HUES64 (cell line): ENCODE results near the gene VRK1.

Experiments
- H3K27ac ChIP-seq: 2 replicates; pipeline ENCODE4 v1.7.0; 2013; ENCODE audit warnings: low read depth, low read length, inconsistent platforms
- H3K27me3 ChIP-seq: 2 replicates; pipeline ENCODE4 v1.6.1; 2013; ENCODE audit warnings: mild to moderate bottlenecking, low read length; ENCODE audit not compliant: insufficient read depth
- H3K36me3 ChIP-seq: 2 replicates; pipeline ENCODE4 v1.6.1; 2013; ENCODE audit warnings: mild to moderate bottlenecking, low read length; ENCODE audit not compliant: insufficient read depth
- H3K4me1 ChIP-seq: 2 replicates; pipeline ENCODE4 v1.6.1; 2013; ENCODE audit warnings: mild to moderate bottlenecking, low read length, moderate library complexity; ENCODE audit not compliant: insufficient read depth
- H3K4me3 ChIP-seq: 2 replicates; pipeline ENCODE4 v1.5.1; 2013; ENCODE audit warnings: mild to moderate bottlenecking, low read length, moderate library complexity
- H3K9ac ChIP-seq: 2 replicates; pipeline ENCODE4 v1.6.1; 2013; ENCODE audit warnings: mild to moderate bottlenecking, low read depth, low read length
- H3K9me3 ChIP-seq: 2 replicates; pipeline ENCODE4 v1.6.1; 2013; ENCODE audit warnings: low read depth, low read length; ENCODE audit not compliant: insufficient read depth
- WGBS: fragments of 150-250, 120-280 bp; methylation state at CpG from one replicate; pipeline ENCODE4 v1.1.7; 2013; ENCODE audit warnings: missing lambda C conversion rate; 5-methylcytosine and 5-hydroxymethylcytosine counted together

Gene VRK1

DNA sequence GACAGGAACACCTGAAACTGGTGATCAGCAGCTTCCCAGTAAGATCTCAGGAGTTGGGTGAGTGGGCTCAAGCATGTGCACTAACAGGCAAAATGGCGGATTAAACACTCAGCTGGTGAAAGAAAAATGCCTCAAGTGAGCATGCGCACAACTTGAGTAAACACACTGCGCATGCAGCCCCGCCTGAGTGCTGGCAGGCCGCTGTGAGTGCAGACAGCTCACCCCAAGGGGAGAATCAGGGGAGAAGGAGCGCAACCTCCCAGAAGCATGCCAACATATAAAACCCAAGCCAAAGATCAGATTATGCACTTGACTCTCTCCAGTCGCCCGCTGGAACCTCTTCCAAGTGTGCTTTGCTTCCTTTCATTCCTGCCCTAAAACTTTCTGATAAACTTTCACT lies 125.8 kb downstream of the VRK1 start:
- Histone ChIP-seq H3K27ac (no peak overlapping the region), H3K4me1 (peaks cover 5% of the 10 kb centered on the region), H3K27me3 (no peaks in the 10 kb centered on the region), H3K9me3 (peaks cover 7% of the 10 kb centered on the region; the same call in 1 of the 2 replicates), H3K4me3 (no peak overlapping the region), H3K9ac (no peak overlapping the region), H3K36me3 (no peaks in the 10 kb centered on the region)
- 94% methylated on average over 8 of the region's 8 CpGs for WGBS

DNA sequence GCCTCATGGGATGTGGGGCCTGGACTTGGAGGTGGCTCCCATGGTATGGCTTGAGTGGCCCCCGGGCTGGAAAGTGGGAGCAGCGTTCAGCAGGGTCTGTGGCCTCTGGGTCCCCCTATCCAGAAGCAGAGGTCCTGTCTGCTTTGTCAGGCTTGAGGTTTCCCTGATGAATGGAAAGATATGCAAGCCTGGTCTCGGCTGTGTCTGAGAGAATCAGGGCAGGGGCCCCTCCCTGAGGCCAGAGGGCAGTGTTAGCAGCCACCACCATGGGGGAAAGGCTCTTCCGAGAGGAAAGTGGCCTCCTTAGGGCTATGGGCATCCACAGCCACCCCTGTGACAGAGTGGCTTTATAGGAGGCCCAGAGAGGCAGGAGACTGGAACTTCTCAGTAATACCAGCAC lies 128.2 kb downstream of the VRK1 start:
- Histone ChIP-seq H3K9me3 (peaks cover 7% of the 10 kb centered on the region; the same call in 1 of the 2 replicates), H3K4me3 (no peak overlapping the region), H3K9ac (no peak overlapping the region), H3K27me3 (no peaks in the 10 kb centered on the region), H3K27ac (no peak overlapping the region), H3K36me3 (no peaks in the 10 kb centered on the region), H3K4me1 (peaks cover 5% of the 10 kb centered on the region)
- 73% methylated on average over 4 of the region's 4 CpGs for WGBS

- H3K27me3 ChIP-seq = no peaks in the 10 kb centered on the region
- WGBS = 97% methylated on average over 8 of the region's 8 CpGs
- H3K36me3 ChIP-seq = no peaks in the 10 kb centered on the region
- H3K27ac ChIP-seq = no peak overlapping the region
- peaks cover 7% of the 10 kb centered on the region; the same call in 1 of the 2 replicates for H3K9me3 ChIP-seq
- H3K4me1 ChIP-seq = peaks cover 5% of the 10 kb centered on the region
- no peak overlapping the region for H3K4me3 ChIP-seq
- no peak overlapping the region for H3K9ac ChIP-seq
These were observed 128.8 kb downstream of the VRK1 start for GRCh38 chr14:96926001-96926400.

DNA sequence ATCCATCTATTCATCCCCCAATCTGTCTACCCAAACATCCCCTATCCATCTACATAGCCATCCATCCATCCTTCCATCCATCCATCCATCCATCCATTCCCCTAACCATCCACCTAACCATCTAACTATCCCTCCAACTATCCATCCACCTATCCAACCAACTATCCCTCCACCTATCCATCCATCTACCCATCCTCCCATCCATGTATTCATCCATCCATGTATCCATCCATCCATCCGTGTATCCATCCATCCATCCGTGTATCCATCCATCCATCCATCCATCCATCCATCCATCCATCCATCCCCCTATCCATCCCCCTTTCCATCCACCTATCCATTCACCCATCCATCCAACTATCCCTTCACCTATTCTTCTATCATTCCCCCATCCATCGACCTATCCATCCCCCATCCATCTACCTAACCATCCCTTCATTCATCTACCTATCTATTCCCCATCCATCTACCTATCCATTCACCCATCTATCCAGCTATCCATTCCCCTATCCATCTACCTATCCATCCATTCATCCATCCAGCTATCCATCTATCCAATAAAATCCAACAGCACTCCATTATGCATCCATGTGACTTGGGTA lies 131.7 kb downstream of the VRK1 start:
- H3K9me3 ChIP-seq = no peaks in the 10 kb centered on the region
- H3K4me1 ChIP-seq = peaks cover 5% of the 10 kb centered on the region
- H3K27me3 ChIP-seq = no peaks in the 10 kb centered on the region
- H3K36me3 ChIP-seq = no peaks in the 10 kb centered on the region
- H3K4me3 ChIP-seq = no peak overlapping the region
- WGBS = 89% methylated on average over 3 of the region's 3 CpGs
- no peak overlapping the region for H3K9ac ChIP-seq
- no peak overlapping the region for H3K27ac ChIP-seq

GRCh38 chr14:96929950-96930349 lies 132.8 kb downstream of the VRK1 start:
- peaks cover 2% of the 10 kb centered on the region for H3K4me1 ChIP-seq
- H3K36me3 ChIP-seq = no peaks in the 10 kb centered on the region
- H3K27ac ChIP-seq = no peak overlapping the region
- WGBS = 93% methylated on average over 10 of the region's 10 CpGs
- H3K27me3 ChIP-seq = no peaks in the 10 kb centered on the region
- no peaks in the 10 kb centered on the region for H3K9me3 ChIP-seq
- no peak overlapping the region for H3K9ac ChIP-seq
- no peak overlapping the region for H3K4me3 ChIP-seq

GRCh38 chr14:96930526-96930925 lies 133.3 kb downstream of the VRK1 start:
- no peaks in the 10 kb centered on the region for H3K9me3 ChIP-seq
- no peak overlapping the region for H3K9ac ChIP-seq
- no peak overlapping the region for H3K27ac ChIP-seq
- H3K4me1 ChIP-seq = no peaks in the 10 kb centered on the region; the same call in 1 of the 2 replicates
- H3K36me3 ChIP-seq = no peaks in the 10 kb centered on the region
- H3K27me3 ChIP-seq = no peaks in the 10 kb centered on the region
- no peak overlapping the region for H3K4me3 ChIP-seq
- 90% methylated on average over 1 of the region's 3 CpGs for WGBS
